Keratinocyte (primary cell): Measurements from ENCODE around the gene ZFP36L1.

ENCODE experiments used
- EZH2 ChIP-seq: IDR thresholded peaks from one replicate; pipeline ENCODE4 v1.6.1; 2012; ENCODE audit warnings: inconsistent platforms, mild to moderate bottlenecking, low read length, moderate library complexity
- TF ChIP-seq, protein P1 (sequence below), 3 experiments: IDR thresholded peaks in 1 of 3; conservative IDR thresholded peaks in 1 of 3; optimal IDR thresholded peaks in 1 of 3; 2 replicates in 2 of 3; 3 replicates in 1 of 3; pipeline versions ENCODE3 to v1.5.1; 2011; ENCODE audit warnings: low read length in 3 of 3, mild to moderate bottlenecking in 3 of 3, moderate library complexity in 2 of 3, control low read depth in 1 of 3, inconsistent platforms in 1 of 3; ENCODE audit not compliant: insufficient read depth in 2 of 3; ENCODE audit errors: extremely low read depth in 1 of 3

DNA sequence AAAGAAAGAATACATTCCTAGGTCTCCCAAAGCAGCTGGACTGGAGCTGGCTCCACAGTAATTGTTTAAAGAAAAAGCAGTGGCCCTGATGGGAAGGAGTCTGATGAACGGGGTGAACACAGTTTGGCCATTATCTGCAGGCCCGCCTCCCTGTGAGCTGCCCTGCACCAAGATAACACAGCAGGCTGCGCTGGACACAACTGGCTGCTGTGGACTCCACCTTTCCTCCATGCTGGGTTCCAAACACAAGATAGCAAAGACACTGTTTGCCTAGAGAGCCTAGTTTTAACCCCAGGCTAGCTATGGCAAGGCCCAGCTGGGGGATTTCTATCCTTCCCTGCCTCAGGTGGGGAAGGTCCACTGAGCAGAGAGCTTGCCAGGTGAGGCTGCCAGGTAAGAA is 34.6 kb downstream of the ZFP36L1 start:
- TF ChIP-seq, protein P1, sequence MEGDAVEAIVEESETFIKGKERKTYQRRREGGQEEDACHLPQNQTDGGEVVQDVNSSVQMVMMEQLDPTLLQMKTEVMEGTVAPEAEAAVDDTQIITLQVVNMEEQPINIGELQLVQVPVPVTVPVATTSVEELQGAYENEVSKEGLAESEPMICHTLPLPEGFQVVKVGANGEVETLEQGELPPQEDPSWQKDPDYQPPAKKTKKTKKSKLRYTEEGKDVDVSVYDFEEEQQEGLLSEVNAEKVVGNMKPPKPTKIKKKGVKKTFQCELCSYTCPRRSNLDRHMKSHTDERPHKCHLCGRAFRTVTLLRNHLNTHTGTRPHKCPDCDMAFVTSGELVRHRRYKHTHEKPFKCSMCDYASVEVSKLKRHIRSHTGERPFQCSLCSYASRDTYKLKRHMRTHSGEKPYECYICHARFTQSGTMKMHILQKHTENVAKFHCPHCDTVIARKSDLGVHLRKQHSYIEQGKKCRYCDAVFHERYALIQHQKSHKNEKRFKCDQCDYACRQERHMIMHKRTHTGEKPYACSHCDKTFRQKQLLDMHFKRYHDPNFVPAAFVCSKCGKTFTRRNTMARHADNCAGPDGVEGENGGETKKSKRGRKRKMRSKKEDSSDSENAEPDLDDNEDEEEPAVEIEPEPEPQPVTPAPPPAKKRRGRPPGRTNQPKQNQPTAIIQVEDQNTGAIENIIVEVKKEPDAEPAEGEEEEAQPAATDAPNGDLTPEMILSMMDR (optimal IDR thresholded peaks at IDR 0.05 in 1 of 3, IDR thresholded peaks at IDR 0.05 in 1 of 3, conservative IDR thresholded peaks at IDR 0.05 in 1 of 3; ENCODE audit: extremely low read depth in 1 of 3, insufficient read depth in 2 of 3, low read length in 3 of 3), result no peak
- no peak for TF ChIP-seq EZH2
